NK-92 (cell line): ENCODE measurements around the gene SLC26A9.

ENCODE experiments used
- DNase-seq: peaks from one replicate; lab custom pipeline; 2025; ENCODE audit not compliant: unreplicated experiment; lab: John Stamatoyannopoulos, UW

SLC26A9 gene

DNA sequence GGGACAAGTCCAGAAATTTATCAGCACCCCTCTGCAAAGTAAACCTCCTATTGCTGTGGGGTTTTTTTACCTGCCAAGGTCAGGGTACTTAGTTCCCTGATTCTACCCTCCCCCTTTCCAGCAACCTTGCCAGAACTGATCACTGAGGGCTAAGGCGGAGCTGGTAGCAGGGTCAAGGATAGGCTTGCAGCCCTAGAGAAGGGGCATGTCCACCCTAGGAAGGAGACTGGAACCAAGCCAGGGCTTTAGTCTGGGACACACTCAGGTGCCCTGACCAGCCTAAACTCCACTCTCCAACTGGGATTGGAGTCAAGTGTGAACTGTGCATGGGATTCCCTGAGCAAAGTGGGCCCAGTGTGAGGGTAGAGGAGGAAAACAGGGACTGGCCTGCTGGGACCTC is 6.5 kb upstream of the SLC26A9 start:
- DNase-seq: no peak

DNA sequence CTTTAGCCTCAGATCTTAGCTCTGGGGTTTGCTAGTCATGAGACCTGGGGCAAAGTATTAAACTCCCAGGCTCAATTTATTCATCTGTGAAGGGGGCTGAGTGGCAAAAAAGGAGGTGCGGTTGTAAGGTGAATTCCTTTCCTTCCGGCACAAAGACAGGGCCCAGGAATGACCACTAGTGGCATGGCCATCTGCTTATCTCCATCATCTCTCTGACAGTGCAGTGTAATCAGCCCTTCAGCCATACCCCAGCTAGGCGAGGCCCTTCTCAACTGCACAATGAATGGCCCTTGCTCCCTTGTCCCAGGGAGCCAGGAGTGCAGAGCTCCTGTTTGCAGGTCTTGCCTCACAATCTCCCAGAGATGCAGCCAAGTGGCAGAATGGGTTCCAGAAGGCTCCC is 5.6 kb upstream of the SLC26A9 start:
- DNase-seq: no peak

DNA sequence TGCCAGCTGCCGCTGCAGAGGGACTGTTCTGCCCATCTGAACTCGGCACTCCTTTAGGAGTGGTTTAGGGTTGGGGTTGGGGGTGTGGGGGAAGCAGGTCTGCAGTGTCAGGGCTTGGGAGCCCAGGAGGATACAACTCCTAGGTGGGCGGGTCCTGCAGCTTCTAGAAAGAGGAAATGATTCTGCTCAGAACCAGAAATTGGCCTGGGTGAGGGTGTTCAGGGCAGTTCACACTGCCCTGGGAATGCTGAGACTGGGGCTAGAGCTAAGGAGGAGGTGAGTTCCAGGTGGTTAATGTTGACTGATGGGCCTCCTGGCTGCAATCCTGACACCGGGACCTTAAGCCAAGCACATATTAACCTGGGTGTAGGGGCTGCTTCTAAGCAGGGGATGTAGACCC is 4.8 kb upstream of the SLC26A9 start:
- no peak for DNase-seq

DNA sequence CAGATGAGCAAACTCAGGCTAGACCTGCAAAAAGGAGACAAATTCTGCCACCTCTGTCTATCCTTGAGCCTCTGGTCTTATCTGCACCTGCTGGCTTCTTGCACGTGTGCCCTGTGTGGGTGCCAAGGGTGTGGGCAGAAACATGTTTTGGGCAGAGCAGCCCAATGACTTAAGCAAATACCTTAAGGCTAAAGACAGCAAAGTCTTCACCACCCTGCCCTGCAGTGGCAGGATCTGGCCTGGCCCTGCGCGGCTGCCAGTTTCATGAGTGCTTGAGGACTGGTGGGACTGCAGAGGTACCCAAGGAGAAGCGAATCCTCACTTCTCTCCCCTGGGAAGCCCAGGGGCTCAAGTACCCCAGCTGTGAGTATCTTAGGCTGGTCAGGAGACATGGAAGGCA is 3.8 kb upstream of the SLC26A9 start:
- no peak for DNase-seq

DNA sequence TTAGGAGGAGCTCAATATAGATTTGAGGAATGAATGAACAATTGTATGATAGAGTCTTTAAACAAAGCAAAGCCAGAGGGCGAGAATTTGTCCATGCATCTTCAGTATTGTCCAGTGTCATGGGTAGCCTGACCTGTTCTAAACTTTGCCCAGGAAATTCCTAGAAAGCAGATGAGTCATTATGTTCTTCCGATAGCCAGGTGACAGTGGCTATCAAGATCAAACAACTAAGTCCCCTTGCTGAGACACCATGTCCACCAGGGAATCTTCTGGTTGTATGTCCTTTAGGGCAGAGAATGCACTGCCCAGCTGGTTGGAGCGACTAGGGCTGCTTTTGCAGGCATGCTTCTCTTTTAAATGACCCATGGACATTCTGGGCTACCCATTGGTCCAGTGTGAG is 1.8 kb upstream of the SLC26A9 start:
- DNase-seq: no peak

DNA sequence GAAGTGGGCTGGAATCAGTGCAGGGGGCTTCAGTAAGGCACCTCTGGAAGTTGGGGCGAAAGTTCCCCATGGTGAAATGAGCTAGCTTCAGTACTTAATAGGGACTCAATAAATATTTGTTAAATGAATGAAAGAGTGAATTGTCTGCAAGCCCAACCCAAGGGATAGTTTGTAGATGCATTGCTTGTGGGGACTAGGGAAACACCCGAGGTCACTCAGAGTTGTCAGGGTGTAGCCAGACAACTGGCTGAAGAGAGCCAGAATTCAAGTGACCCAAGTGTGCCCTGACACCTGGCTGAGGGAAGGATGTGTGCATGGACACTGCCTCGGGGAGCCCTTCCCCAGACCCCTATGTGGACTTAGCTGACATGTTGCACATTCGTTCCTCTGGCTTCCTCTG is 1.3 kb upstream of the SLC26A9 start:
- DNase-seq: no peak

DNA sequence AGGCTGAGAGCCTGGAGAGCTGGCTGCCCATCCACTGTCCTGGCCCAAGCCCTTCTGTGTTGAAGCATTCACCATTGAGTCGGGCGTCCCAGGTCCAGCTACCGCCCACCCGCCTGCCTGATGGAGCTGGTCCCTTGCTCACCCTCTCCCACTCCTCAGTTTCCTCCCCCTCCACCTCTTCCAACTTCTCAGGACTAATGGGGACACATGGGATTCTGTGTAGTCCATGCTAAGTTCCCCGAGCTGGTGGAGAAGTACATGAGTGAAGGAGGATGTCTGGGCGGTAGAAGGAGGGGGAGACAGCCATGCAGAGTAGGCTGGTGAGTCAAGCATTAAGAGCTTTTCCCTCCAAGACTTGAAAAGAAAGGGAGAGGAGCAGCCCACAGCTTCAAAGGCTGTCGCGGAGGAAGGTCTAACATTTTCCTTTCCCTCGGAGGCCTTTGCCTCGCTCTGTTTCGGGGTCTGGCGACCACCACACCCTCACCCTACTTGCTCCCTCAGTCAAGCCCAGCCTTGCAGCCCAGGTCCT is 561 bp downstream of the SLC26A9 start:
- DNase-seq: no peak

DNA sequence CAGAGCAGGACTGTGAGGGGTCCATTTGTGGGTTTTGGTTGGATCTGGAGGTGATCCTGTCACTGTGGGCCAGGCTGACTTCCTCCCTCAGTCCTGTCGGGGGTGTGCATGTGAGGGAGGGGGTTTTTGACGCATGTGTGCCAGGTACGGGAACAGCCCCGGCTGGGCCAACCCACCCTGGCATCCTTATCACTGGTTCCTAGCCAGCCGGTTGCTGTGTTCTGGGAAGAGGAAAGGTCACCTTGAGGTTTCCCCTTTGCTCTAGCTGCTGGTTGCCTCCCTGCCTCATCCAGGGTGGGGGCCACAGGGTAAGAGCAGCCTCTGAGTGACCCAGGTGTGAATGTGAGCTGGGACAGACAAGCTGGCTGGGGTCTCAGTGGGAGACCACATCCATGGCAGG is 2.5 kb downstream of the SLC26A9 start:
- DNase-seq: no peak

DNA sequence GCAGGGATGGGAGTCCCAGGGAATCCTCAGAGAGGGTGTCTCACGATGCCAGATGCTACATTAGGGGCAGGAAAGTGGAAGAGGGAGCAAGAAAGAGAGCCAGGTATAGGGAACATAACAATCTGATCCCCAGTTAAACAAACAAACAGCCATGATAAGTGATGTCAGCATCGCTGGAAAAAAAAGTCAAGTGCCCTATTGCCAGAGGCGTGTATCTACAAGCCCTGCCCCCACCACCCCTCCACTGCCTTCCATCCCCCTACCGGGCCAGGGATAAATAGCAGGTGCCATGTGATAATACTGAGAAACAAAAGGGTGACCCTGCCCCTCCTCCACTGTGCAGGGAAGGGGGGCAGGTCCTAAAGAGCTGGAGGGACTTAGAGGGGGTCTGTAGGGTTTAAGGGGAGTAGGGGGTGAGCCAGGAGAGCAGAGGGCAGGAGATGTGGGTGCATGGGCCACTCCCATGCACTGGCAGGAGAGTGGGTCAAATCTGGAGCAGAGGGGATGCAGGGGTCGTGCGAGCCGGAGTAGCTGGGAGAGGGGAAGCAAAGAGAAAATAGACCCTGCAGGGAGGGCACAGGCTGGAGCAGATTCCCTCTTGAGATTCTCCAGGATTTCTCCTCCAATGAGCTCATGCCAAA is 3.4 kb downstream of the SLC26A9 start:
- DNase-seq: no peak

DNA sequence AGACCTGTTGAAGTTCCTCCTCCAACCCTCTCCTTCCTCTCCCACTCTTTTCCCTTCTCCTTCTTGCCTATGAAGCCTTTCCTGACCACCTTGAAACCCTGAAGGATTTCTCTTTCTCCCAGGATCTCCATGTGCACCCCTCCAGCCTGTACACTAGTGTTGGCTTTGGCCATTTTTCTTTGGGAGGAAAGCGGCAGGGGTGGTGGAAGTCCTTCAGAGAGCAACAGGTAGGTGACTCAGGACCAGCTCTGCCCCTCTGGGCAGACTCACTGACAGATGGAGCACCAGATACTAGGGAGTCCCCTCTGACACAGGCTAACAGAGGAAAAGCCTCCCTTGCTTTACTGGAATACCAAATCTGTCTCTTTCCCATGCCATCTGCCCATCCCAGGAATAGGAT is 4.6 kb downstream of the SLC26A9 start:
- DNase-seq: no peak

DNA sequence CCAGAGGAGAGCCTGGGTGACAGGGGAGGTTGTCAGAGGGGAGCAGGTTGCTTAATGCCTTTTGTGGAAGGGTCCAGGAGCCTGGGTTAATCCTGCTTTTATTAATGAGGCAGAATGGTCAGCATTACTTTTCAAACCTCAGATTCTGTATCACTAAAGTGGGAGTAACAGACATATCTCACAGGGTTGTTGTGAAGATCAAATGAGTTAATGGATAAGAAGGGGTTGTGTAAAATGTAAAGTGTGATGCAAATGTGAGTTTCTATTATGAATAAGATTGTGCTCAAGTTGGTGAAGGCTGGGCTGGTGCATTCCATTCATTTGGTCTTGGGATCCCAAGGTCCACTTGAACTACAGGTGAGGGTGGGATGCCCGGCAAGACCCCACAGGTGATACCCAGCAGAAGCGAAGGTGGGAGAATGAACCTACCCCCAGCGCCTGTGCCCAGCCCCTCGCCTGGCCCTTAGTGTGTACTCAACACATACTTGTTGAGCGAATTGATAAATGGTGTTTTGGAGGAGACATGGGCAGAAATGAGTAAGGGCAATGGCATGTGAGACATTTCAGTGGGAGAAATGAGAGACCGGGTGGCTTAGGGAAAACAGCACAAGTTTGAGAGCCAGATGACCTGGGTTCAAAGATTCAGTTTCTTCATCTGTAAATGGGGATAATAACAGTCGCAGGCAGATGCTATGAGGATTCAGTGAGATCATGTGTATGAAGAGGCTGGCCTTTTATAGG is 6.2 kb downstream of the SLC26A9 start:
- DNase-seq: no peak

DNA sequence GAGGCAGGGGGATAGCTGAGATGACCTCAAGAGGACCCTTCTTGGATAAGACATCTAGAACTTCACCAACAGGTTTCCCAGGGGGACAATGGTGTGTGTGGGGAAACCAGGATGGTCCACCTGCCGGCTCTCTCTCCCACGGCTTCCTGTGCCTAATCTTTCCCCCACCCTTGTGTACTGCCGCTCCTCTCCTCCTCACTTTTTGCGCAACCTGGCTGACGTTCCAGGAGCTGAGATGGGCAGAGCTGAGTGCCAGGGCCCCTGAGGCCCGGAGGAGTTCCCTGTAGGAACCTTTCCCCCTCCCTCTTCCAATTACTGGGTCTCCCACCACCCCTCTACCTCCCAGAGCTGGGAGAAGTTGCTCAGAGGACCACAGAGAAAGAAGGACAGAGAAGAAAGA is 6.9 kb downstream of the SLC26A9 start:
- DNase-seq: no peak

DNA sequence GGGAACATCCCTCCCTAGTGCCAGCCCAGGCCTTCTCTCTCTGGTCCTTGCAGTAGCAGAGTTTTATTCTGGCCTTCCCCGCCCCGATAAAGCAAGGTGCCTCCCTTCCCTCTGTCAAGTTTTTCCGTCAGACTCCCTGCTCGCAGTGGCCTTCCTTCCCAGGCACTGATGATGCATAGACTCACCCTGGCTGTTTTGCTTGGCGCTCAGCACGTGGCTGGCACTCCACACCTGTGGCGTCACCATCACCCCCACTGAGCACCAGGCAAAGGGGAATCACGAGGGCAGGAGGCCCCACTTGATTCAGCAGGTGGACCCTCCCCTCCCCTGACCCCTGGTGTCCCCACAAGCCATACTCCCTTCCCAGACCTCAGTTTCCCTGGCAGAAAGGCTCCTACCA is 7.4 kb downstream of the SLC26A9 start:
- no peak for DNase-seq

DNA sequence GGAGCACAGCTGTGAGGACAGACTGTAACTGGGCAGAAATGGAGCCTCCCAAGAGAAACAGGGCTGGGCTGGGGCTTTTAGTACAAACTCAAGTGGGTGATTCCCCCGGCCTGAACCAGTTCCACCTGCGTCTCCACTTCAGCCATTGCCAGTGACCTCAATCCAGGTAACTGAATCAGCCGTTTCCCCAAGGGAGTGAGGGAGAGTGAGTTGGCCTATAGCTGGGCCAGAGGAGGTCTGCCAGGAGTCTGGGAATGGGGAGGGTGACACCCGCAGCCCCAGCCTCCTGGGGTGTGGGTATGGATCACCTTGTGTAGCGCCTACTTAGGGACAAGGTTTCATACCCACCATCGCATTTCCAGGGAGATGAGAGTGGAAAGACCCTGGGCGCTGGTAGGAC is 8.5 kb downstream of the SLC26A9 start:
- no peak for DNase-seq

DNA sequence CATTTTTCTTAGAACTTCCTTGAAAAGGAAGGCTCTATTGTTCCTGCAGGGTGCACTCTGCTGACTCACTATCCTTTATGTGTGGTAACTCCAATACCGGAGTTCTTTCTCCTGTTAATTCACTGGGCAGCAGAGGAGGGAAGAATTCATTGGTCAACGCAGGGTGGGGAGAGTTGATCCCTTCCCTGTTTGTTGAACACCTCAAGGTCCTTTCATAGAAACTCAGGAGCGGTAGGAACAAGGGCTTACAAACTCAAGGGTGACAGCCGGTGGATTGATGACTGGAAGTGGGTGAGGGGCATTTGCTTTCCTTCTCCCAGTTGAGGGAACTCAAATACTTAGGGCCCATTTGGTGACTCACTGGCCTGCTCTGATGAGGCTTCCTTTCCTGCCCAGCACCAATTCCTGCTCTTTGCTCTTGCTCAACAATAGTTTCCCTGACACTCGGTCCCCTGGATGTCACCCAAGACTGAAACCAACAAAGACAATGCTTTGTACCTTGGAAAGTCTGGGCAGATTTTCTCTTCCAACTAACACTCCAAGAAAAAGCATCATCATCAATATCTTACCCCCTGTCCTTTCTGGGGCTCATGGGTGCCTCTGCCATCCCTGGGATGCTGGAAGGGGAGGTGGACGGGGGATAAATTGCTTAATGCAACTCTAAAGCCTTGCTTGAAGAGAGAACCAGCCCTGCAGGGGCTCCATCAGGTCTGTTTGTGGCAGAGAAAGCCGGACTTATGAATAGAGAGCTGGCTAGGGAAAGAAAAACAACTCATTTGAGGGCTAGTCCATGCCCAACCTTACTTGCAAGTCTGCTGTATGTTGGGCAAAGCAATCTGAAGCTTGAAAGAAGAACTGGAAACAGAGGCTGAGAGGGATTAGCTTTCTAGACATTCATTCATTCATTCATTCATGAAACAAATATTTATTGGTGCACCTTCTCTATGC is 9.3 kb downstream of the SLC26A9 start:
- no peak for DNase-seq

DNA sequence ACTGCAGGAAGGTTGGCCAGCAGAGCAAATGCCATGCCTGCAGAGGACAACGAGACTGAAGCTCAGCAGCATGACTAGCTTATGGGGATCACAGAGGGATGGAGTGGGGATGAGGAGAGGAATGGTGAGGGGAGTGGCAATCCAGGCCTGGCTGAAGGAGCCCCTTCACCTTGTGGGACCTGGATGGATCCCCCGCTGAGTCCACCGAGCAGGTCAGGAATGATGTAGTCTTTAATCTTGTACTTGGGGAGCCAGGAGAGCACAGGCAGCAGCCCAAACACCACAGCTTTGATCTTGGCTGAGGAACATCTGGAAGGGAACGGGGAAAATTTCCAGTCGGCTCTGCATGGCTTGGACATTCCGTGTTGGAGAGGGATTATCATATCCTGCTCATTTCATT is 10.5 kb downstream of the SLC26A9 start:
- no peak for DNase-seq

DNA sequence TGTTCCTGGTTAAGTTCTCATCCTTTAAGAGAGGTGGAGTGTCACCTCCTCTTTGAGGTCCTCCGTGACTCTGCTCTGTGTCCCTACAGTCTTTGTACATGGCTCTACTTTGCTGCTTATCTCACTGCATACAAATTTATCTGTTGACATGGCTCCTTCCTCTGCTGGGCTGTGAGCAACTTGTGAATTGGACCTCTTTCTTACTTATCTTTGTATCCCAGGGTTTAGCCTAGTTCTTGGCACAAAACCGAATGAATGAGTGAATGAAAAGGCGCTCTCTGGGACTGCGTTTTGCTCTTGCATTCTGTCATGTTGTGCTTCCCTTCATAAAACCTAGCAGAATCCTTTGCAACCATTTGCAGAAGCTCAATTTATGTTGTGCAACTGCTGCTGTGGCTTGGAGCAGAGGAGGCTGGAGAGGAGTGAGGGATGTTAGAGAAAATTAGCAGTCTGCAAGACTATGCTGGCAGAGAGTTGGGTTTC is 12.4 kb downstream of the SLC26A9 start:
- no peak for DNase-seq

DNA sequence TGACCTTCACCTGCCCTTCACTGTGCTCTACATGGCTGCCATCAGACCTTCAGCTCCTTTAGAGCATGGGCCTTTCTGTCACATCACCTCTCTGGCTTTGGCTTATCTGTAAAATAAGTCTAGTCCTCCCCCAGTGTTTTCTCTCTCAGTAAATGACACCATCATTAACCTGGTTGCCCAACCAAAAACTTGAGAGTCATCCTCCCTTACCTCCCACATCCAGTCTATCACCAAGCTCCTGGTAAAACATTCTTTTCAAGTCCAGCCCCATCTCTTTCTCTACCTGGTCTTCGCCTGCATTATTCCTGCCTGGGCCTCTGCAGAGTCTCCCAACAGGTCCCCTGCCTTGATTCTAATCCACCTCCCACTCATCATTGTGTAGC is 13.1 kb downstream of the SLC26A9 start:
- DNase-seq: no peak

DNA sequence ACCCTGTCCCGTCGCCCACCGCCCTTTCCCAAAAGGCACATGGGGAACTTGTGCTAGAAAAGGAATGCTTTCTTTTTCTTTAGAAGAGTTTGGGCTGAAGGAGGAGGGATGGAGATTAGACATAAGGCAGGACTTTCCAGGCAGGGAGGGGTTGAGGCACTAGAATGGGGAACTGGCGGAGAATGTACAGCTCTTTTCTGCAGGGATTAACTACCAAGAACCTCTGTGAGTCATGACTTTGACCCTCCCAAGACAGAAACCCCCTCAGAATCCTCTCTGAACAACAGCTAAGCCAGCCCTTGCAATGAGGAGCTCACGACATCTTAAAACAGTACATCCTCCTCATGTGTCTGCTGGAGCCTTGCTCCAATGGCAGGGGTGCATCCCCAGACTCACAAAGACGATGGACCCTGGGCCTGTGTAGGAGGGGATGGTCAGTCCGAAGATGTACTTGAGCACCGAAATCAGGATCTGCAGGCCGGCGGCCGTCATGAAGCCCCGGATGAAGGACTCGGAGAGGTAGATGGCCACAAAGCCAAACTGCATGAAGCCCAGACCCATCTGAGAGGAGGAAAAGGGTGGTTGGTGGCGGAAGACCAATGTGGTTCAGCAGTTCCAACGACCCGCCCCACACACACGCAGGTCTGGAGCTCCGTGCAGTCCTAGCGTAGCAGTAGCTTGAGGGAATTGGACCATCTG is 13.6 kb downstream of the SLC26A9 start:
- DNase-seq: no peak

DNA sequence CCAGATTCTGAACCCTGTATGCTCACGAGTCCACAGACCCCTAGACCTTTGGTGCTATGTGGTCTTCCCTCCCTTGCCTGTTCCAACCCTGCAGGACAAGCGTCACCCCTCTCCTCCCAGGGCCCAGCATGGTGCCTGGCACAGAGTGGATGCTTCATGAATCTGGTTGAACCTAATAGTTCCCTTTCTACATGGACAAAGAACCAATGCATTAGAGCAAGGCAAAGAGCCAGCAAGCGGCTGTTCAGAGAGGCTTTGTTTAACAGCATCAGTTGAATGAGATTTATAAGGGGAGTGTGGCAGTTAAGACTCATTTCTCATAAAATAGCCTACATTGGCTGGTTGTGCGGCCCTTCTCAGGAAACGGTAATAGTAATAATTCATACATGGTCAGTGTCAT is 14.9 kb downstream of the SLC26A9 start:
- no peak for DNase-seq

DNA sequence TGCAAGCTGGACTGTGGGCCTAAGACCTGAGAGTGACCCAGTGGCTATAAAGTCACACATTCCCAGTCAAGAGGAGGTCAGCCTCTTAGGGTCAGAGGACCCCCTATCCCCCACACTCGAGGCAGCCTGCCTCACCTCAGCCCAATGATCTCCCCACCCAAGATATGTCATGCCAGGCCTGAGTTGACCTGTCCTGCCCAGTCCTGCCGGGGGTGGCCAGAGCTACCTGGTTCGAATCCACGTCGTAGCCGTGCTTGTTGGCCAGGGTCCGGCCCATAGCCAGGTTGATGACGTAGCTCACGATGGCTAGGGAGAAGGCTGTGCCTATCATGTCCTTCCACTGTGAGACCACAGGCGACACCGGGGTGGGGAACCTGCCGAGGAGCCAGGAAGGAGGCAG is 15.6 kb downstream of the SLC26A9 start:
- DNase-seq: no peak
